ENCODE results near the gene FZR1. TPM values are rescaled to one million over a fixed set of nuclear protein-coding genes. Genes with fewer than 3 reads are reported as not detected.

The FZR1 gene
- total and polyA plus RNA-seq, 9 of the 15 experiments (the other 6 are each of a cell fraction or from before 2014, with no cell fraction given), result 0.18 to 48.0 (median 22.2) TPM

GRCh38 chr19:3544742-3545668 lies 38.9 kb downstream of the FZR1 start (continued):
- TF ChIP-seq CHD7 (IDR thresholded peaks at IDR 0.05; ENCODE audit: low read depth, low read length) (no peak), KHSRP (IDR thresholded peaks at IDR 0.05) (no peak), TRIM25 (IDR thresholded peaks at IDR 0.05; ENCODE audit: borderline replicate concordance) (no peak), ZMIZ1 (IDR thresholded peaks at IDR 0.05; ENCODE audit: low read depth in 2 of 2, low read length in 2 of 2) (no peak), ZNF511 (CRISPR knock-in tag; IDR thresholded peaks at IDR 0.05) (0 out of 2 replicates have a peak, but pooled peaks have one; percentile 44), E2F5 (CRISPR knock-in tag; IDR thresholded peaks at IDR 0.05) (no peak), FOXJ2 (tag; IDR thresholded peaks at IDR 0.05) (no peak)
